Vagina (tissue), 2 donors: ENCODE data around the gene IL19. TPM values are rescaled to one million over a fixed set of nuclear protein-coding genes. Genes with fewer than 3 reads are reported as not detected.

ENCODE experiments used
- DNase-seq, 2 donors: peaks; one replicate each; pipeline ENCODE4 v3.0.0-alpha.2; 2017; ENCODE audit errors: extremely low spot score in 2 of 2
- H3K27ac ChIP-seq: fragments of 200-600 bp; sonication (generic); one replicate; pipeline ENCODE4 v1.5.1; 2019
- H3K27me3 ChIP-seq: fragments of 200-600 bp; sonication (generic); one replicate; pipeline ENCODE4 v1.5.1; 2019
- H3K36me3 ChIP-seq, 2 donors: fragments of 200-600 bp; sonication (generic); one replicate each; pipeline ENCODE4 v1.5.1; 2017 to 2019
- H3K4me1 ChIP-seq: fragments of 200-600 bp; sonication (generic); one replicate; pipeline ENCODE4 v1.5.1; 2019
- H3K4me3 ChIP-seq, 2 donors: fragments of 200-600 bp; sonication (generic); 1 replicate in 1 of 2; 2 replicates in 1 of 2; pipeline ENCODE4 v1.5.1; 2016 to 2019
- H3K9me3 ChIP-seq: fragments of 200-600 bp; sonication (generic); one replicate; pipeline ENCODE4 v1.5.1; 2019
- POLR2A ChIP-seq, 2 donors: fragments of 450-650 bp; IDR thresholded peaks; one replicate each; pipeline ENCODE4 v1.6.1; 2017; ENCODE audit warnings: antibody characterized with exemption in 2 of 2, mild to moderate bottlenecking in 2 of 2, moderate library complexity in 2 of 2
- POLR2AphosphoS5 ChIP-seq, 2 donors: sonication (generic); formaldehyde crosslinking; IDR thresholded peaks; one replicate each; pipeline ENCODE4 v1.9.0; 2017; ENCODE audit warnings: antibody characterized with exemption in 2 of 2, mild to moderate bottlenecking in 2 of 2, low read depth in 1 of 2; ENCODE audit not compliant: insufficient read depth in 1 of 2
- intact Hi-C: fragments of 100-400 bp; cut with DNase I; formaldehyde crosslinking; loops from one replicate; pipeline ENCODE4 v1.15.1; 2023
- total RNA-seq: library from RNA; depleted of rRNA; stranded (reverse); fragments of >200 nt; gene quantifications from one replicate; pipeline ENCODE4 v1.2.3, GENCODE V29; 2016
- TF ChIP-seq, protein P1 (sequence below), 3 experiments: fragments of 450-650 bp in 2 of 3; fragments of 200-600 bp in 1 of 3; sonication (generic) in 1 of 3; IDR thresholded peaks; one replicate each; pipeline ENCODE4 v1.5.1; 2017 to 2019; ENCODE audit warnings: antibody characterized with exemption in 3 of 3, mild to moderate bottlenecking in 2 of 3, moderate library complexity in 2 of 3

Gene IL19
- total RNA-seq, 1 donor from 2014 or later, result not detected

- TF ChIP-seq POLR2A (IDR thresholded peaks at IDR 0.05) (no peak), POLR2AphosphoS5 (IDR thresholded peaks at IDR 0.05; ENCODE audit: insufficient read depth in 1 of 2, low read depth in 1 of 2) (no peak)
- TF ChIP-seq, protein P1, sequence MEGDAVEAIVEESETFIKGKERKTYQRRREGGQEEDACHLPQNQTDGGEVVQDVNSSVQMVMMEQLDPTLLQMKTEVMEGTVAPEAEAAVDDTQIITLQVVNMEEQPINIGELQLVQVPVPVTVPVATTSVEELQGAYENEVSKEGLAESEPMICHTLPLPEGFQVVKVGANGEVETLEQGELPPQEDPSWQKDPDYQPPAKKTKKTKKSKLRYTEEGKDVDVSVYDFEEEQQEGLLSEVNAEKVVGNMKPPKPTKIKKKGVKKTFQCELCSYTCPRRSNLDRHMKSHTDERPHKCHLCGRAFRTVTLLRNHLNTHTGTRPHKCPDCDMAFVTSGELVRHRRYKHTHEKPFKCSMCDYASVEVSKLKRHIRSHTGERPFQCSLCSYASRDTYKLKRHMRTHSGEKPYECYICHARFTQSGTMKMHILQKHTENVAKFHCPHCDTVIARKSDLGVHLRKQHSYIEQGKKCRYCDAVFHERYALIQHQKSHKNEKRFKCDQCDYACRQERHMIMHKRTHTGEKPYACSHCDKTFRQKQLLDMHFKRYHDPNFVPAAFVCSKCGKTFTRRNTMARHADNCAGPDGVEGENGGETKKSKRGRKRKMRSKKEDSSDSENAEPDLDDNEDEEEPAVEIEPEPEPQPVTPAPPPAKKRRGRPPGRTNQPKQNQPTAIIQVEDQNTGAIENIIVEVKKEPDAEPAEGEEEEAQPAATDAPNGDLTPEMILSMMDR (IDR thresholded peaks at IDR 0.05), result no peak
- Histone ChIP-seq H3K36me3 (no peaks in the 10 kb centered on the region), H3K9me3 (no peaks in the 10 kb centered on the region), H3K27ac (no peak overlapping the region), H3K4me1 (peaks cover 18% of the 10 kb centered on the region), H3K27me3 (no peaks in the 10 kb centered on the region), H3K4me3 (no peak overlapping the region)
- intact Hi-C loops, result loop anchor here (5.0 kb wide), 1 partner anchor 173 kb away; no protein-coding TSS in a partner anchor
- DNase-seq, result no peak
Measured at GRCh38 chr1:206739411-206740076, 31.0 kb upstream of the IL19 start.

DNA sequence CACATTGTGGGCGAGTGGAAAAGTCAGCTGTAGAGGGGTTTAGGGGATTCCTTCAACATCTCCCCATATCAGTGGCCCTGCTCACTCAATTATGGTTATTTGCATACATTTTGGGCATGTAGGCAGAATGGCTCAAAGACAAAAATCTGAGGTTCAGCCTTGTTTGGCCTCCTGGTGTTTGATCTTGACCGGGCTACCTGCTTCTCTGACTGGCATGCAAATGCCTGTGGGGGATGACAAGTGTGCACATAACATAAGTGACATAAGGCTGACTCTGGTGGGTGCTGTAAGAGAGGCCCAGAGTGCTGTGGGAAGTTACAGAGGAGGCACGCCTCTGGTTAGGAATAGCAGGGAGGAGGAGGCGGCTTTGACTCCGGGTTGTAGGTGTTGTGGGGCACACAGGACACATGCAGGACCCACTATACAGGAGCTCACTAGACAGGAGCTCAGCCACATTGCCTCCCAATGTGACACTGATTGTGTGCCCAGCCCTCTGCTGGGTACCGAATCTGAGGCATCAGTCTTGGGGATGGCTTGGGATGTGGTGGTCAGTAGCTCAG lies 29.4 kb upstream of the IL19 start:
- DNase-seq, result no peak
- H3K27me3 ChIP-seq, result no peaks in the 10 kb centered on the region
- no peak overlapping the region for H3K27ac ChIP-seq
- H3K9me3 ChIP-seq, result no peaks in the 10 kb centered on the region
- H3K4me3 ChIP-seq, result no peak overlapping the region
- intact Hi-C loops, result no loop called here
- H3K36me3 ChIP-seq, result no peaks in the 10 kb centered on the region
- H3K4me1 ChIP-seq, result peaks cover 18% of the 10 kb centered on the region
- TF ChIP-seq, protein P1 (IDR thresholded peaks at IDR 0.05), result no peak
- TF ChIP-seq POLR2AphosphoS5 (IDR thresholded peaks at IDR 0.05; ENCODE audit: insufficient read depth in 1 of 2, low read depth in 1 of 2) (no peak), POLR2A (IDR thresholded peaks at IDR 0.05) (no peak)

DNA sequence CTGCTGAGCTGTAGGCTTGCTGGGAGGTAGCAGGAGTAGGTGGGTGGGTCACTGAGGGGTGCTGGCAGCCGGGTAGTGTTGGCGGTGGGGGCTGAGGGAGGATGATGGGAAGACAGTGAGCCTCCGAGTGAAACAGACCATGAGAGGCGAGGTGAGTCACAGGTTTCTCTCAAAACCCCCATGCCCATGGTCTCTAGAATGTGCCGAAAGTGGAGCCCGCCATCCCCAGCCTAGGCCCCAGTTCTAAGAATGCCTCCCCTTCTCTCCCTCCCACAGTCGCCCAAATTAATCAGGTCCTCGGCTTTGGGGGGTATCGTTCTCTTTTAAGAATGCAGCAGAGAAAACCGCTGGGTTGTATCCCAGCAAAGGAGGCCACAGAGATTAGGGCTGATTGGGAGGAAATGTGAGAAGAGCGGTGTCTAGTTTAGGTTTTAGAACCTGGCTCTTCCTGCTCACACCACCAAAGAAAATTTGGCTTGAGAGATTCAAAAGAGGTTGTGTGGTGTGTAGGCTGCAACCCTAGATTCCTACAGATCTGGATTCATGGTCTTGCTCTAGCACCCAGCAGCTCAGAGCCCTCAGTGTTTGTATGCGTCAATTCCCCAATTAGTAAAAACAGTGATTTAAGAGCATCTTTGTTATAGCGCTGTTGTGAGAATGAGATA lies 27.7 kb upstream of the IL19 start:
- no peaks in the 10 kb centered on the region for H3K36me3 ChIP-seq

DNA sequence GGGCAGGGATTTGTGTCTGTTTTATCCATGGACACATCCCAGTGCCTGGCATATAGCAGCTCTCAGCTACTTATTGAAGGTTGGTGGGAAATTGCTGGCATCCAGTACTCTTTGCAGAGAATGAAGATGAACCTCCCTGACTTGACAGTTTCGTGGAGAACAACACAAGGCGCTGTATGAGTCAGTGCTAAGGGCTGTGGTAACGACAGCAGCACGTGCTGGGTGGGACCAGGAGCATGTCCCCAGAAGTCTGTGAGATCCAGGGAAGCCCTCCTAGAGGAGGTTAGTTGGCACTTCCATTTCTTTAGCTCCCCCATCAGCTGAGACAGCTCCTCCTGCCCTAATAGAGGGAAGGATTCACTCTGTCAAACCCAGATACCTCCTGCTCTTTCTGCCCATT lies 25.9 kb upstream of the IL19 start:
- no peak overlapping the region for H3K4me3 ChIP-seq
- H3K36me3 ChIP-seq, result no peaks in the 10 kb centered on the region
- H3K27ac ChIP-seq, result no peak overlapping the region
- intact Hi-C loops, result no loop called here
- no peak for TF ChIP-seq POLR2AphosphoS5 (IDR thresholded peaks at IDR 0.05; ENCODE audit: insufficient read depth in 1 of 2, low read depth in 1 of 2)
- TF ChIP-seq, protein P1 (IDR thresholded peaks at IDR 0.05), result no peak
- TF ChIP-seq POLR2A (IDR thresholded peaks at IDR 0.05), result no peak
- no peaks in the 10 kb centered on the region for H3K27me3 ChIP-seq
- no peaks in the 10 kb centered on the region for H3K4me1 ChIP-seq
- DNase-seq, result no peak
- H3K9me3 ChIP-seq, result no peaks in the 10 kb centered on the region

More for the DNA sequence above, 27.7 kb upstream of the IL19 start:
- TF ChIP-seq POLR2AphosphoS5 (IDR thresholded peaks at IDR 0.05; ENCODE audit: insufficient read depth in 1 of 2, low read depth in 1 of 2), result no peak
- TF ChIP-seq, protein P1 (IDR thresholded peaks at IDR 0.05), result no peak
- TF ChIP-seq POLR2A (IDR thresholded peaks at IDR 0.05), result no peak
- Histone ChIP-seq H3K4me1 (peaks cover 11% of the 10 kb centered on the region), H3K4me3 (no peak overlapping the region), H3K9me3 (no peaks in the 10 kb centered on the region), H3K27ac (no peak overlapping the region), H3K27me3 (no peaks in the 10 kb centered on the region)
- intact Hi-C loops, result no loop called here
- no peak for DNase-seq

- H3K36me3 ChIP-seq, result no peaks in the 10 kb centered on the region
- H3K27me3 ChIP-seq, result no peaks in the 10 kb centered on the region
- no peak for DNase-seq
- H3K4me3 ChIP-seq, result no peak overlapping the region
- intact Hi-C loops, result no loop called here
- no peaks in the 10 kb centered on the region for H3K9me3 ChIP-seq
- no peaks in the 10 kb centered on the region for H3K4me1 ChIP-seq
- TF ChIP-seq, protein P1 (IDR thresholded peaks at IDR 0.05), result no peak
- no peak for TF ChIP-seq POLR2AphosphoS5 (IDR thresholded peaks at IDR 0.05; ENCODE audit: insufficient read depth in 1 of 2, low read depth in 1 of 2)
- no peak for TF ChIP-seq POLR2A (IDR thresholded peaks at IDR 0.05)
- no peak overlapping the region for H3K27ac ChIP-seq
Measured at GRCh38 chr1:206745301-206745700, 25.3 kb upstream of the IL19 start.
